ENCODE measurements around the gene PSMD13. TPM values are rescaled to one million over a fixed set of nuclear protein-coding genes. Genes with fewer than 3 reads are reported as not detected.

Gene PSMD13
- total and polyA plus RNA-seq, 4 donors, result 48.8 to 56.7 (median 52.8) TPM

DNA sequence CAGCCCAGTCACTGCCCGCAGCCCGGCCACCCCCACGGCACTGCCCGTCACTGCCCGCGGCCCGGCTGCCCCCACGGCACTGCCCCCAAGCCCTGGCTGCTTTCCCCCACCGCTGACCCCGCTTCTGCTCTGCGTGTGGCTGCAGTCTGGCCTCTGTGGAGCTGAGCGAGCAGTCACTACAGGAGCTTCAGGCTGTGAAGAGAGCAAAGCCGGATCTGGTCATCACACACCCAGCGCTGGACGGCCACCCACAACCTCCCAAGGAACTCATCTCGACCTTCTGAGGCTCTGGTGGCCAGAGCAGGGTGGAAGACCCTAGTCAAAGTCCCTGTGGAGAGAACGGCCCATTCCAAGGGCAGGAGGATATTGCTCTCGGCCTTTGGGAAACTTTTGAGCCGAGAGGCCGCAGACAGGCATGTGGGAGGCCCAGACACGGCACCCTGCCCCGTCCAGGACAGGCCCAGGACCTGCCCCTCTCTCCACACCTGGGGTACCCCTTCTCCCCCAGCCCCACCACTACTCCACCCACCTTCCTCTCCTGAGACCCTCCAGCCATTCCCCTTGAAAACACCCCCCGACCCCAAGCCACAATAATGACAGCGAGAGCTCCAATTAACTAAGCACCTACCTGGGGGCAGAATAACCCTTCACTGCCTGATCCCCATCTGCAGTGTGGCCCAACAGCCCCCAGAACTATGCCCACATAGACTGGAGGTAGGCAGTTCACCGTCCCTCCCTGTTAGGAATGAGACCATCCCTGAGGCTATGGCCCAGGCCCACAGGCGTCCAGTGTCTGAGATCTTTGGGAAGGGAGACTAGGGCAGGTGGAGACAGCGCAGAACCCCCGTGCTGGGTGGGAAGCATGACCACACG, 48.5 kb downstream of the PSMD13 start:
- Histone ChIP-seq H3K9me3 (ENCODE audit: control insufficient read depth in 4 of 4, low read length in 3 of 4) (no peaks in the 10 kb centered on the region), H3K4me1 (ENCODE audit: control insufficient read depth in 4 of 4, insufficient read depth in 4 of 4, low read length in 3 of 4) (peaks cover 5 to 38% (median 26%) of the 10 kb centered on the region in 4 donors), H3K27ac (ENCODE audit: low read depth in 1 of 2, low read length in 2 of 2) (no peak overlapping the region), H3K27me3 (ENCODE audit: control insufficient read depth in 4 of 4, insufficient read depth in 4 of 4, low read length in 3 of 4) (no peaks in the 10 kb centered on the region), H3K9ac (ENCODE audit: low read depth in 1 of 2, low read length in 2 of 2) (no peak overlapping the region), H3K36me3 (ENCODE audit: control insufficient read depth in 4 of 4, insufficient read depth in 3 of 4, low read depth in 1 of 4, low read length in 3 of 4) (no peaks in the 10 kb centered on the region), H3K4me3 (ENCODE audit: low read depth in 1 of 3, low read length in 3 of 3) (no peak overlapping the region)
- no peak for DNase-seq (ENCODE audit: low spot score)
- WGBS, result 92% methylated on average over 29 of the region's 29 CpGs
- TF ChIP-seq HNF4A (conservative IDR thresholded peaks at IDR 0.05), result no peak
- TF ChIP-seq, protein P1, sequence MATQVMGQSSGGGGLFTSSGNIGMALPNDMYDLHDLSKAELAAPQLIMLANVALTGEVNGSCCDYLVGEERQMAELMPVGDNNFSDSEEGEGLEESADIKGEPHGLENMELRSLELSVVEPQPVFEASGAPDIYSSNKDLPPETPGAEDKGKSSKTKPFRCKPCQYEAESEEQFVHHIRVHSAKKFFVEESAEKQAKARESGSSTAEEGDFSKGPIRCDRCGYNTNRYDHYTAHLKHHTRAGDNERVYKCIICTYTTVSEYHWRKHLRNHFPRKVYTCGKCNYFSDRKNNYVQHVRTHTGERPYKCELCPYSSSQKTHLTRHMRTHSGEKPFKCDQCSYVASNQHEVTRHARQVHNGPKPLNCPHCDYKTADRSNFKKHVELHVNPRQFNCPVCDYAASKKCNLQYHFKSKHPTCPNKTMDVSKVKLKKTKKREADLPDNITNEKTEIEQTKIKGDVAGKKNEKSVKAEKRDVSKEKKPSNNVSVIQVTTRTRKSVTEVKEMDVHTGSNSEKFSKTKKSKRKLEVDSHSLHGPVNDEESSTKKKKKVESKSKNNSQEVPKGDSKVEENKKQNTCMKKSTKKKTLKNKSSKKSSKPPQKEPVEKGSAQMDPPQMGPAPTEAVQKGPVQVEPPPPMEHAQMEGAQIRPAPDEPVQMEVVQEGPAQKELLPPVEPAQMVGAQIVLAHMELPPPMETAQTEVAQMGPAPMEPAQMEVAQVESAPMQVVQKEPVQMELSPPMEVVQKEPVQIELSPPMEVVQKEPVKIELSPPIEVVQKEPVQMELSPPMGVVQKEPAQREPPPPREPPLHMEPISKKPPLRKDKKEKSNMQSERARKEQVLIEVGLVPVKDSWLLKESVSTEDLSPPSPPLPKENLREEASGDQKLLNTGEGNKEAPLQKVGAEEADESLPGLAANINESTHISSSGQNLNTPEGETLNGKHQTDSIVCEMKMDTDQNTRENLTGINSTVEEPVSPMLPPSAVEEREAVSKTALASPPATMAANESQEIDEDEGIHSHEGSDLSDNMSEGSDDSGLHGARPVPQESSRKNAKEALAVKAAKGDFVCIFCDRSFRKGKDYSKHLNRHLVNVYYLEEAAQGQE (IDR thresholded peaks at IDR 0.05), result no peak
- TF ChIP-seq, protein P2, sequence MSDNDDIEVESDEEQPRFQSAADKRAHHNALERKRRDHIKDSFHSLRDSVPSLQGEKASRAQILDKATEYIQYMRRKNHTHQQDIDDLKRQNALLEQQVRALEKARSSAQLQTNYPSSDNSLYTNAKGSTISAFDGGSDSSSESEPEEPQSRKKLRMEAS (IDR thresholded peaks at IDR 0.05), result no peak
- no peak for TF ChIP-seq SP1 (IDR thresholded peaks at IDR 0.05)
- TF ChIP-seq, protein P3, sequence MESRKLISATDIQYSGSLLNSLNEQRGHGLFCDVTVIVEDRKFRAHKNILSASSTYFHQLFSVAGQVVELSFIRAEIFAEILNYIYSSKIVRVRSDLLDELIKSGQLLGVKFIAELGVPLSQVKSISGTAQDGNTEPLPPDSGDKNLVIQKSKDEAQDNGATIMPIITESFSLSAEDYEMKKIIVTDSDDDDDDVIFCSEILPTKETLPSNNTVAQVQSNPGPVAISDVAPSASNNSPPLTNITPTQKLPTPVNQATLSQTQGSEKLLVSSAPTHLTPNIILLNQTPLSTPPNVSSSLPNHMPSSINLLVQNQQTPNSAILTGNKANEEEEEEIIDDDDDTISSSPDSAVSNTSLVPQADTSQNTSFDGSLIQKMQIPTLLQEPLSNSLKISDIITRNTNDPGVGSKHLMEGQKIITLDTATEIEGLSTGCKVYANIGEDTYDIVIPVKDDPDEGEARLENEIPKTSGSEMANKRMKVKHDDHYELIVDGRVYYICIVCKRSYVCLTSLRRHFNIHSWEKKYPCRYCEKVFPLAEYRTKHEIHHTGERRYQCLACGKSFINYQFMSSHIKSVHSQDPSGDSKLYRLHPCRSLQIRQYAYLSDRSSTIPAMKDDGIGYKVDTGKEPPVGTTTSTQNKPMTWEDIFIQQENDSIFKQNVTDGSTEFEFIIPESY (IDR thresholded peaks at IDR 0.05), result no peak
- TF ChIP-seq GABPA (IDR thresholded peaks at IDR 0.05 in 1 of 2, conservative IDR thresholded peaks at IDR 0.05 in 1 of 2), result no peak

DNA sequence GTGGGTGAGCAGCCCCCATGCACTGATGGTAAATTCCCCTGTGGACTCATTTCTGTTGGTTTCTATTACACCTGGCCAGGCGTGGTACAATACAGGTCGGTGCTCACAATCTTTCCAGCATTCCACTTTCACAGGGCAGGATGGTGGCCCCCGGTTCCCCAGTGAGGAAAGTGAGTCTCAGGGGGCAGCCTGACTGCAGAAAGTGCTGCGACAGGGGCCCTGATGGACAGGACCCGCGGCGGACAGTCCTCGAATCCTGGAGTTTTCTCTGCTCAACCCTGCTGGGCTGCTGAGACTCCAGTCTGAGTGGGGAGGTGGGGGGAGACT, 49.1 kb downstream of the PSMD13 start:
- peaks cover 5 to 32% (median 20%) of the 10 kb centered on the region in 4 donors for H3K4me1 ChIP-seq (ENCODE audit: control insufficient read depth in 4 of 4, insufficient read depth in 4 of 4, low read length in 3 of 4)
- no peaks in the 10 kb centered on the region for H3K36me3 ChIP-seq (ENCODE audit: control insufficient read depth in 4 of 4, insufficient read depth in 3 of 4, low read depth in 1 of 4, low read length in 3 of 4)
- H3K9me3 ChIP-seq (ENCODE audit: control insufficient read depth in 4 of 4, low read length in 3 of 4), result no peaks in the 10 kb centered on the region
- no peak overlapping the region for H3K4me3 ChIP-seq (ENCODE audit: low read depth in 1 of 3, low read length in 3 of 3)
- DNase-seq (ENCODE audit: low spot score), result no peak
- H3K27ac ChIP-seq (ENCODE audit: low read depth in 1 of 2, low read length in 2 of 2), result no peak overlapping the region
- 90% methylated on average over 8 of the region's 8 CpGs for WGBS
- H3K9ac ChIP-seq (ENCODE audit: low read depth in 1 of 2, low read length in 2 of 2), result no peak overlapping the region
- H3K27me3 ChIP-seq (ENCODE audit: control insufficient read depth in 4 of 4, insufficient read depth in 4 of 4, low read length in 3 of 4), result no peaks in the 10 kb centered on the region
- TF ChIP-seq FOXA2 (IDR thresholded peaks at IDR 0.05), result no peak
- TF ChIP-seq HNF4G (IDR thresholded peaks at IDR 0.05), result no peak
- TF ChIP-seq, protein P1 (IDR thresholded peaks at IDR 0.05), result no peak
- TF ChIP-seq YY1 (IDR thresholded peaks at IDR 0.05), result no peak
- TF ChIP-seq RXRA (IDR thresholded peaks at IDR 0.05), result no peak
- TF ChIP-seq, protein P2 (IDR thresholded peaks at IDR 0.05), result no peak
- TF ChIP-seq JUND (IDR thresholded peaks at IDR 0.05), result no peak
- TF ChIP-seq, protein P3 (IDR thresholded peaks at IDR 0.05), result no peak
- TF ChIP-seq TAF1 (conservative IDR thresholded peaks at IDR 0.05), result no peak
- TF ChIP-seq RAD21 (IDR thresholded peaks at IDR 0.05), result no peak
- TF ChIP-seq NR2F2 (IDR thresholded peaks at IDR 0.05), result no peak
- no peak for TF ChIP-seq FOXA1 (IDR thresholded peaks at IDR 0.05)
- TF ChIP-seq HNF4A (conservative IDR thresholded peaks at IDR 0.05), result no peak
- TF ChIP-seq, protein P4, sequence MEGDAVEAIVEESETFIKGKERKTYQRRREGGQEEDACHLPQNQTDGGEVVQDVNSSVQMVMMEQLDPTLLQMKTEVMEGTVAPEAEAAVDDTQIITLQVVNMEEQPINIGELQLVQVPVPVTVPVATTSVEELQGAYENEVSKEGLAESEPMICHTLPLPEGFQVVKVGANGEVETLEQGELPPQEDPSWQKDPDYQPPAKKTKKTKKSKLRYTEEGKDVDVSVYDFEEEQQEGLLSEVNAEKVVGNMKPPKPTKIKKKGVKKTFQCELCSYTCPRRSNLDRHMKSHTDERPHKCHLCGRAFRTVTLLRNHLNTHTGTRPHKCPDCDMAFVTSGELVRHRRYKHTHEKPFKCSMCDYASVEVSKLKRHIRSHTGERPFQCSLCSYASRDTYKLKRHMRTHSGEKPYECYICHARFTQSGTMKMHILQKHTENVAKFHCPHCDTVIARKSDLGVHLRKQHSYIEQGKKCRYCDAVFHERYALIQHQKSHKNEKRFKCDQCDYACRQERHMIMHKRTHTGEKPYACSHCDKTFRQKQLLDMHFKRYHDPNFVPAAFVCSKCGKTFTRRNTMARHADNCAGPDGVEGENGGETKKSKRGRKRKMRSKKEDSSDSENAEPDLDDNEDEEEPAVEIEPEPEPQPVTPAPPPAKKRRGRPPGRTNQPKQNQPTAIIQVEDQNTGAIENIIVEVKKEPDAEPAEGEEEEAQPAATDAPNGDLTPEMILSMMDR (IDR thresholded peaks at IDR 0.05; ENCODE audit: low read depth, low read length, missing input control), result no peak
- TF ChIP-seq SP1 (IDR thresholded peaks at IDR 0.05), result no peak
- TF ChIP-seq, protein P5, sequence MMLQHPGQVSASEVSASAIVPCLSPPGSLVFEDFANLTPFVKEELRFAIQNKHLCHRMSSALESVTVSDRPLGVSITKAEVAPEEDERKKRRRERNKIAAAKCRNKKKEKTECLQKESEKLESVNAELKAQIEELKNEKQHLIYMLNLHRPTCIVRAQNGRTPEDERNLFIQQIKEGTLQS (IDR thresholded peaks at IDR 0.05), result no peak

All from liver (tissue), 9 donors.